ENCODE data around the gene PCNA. TPM values are rescaled to one million over a fixed set of nuclear protein-coding genes. Genes with fewer than 3 reads are reported as not detected.

The PCNA gene
- total and polyA plus RNA-seq, 2 of the 4 experiments (the other 2 are of a cell fraction), result 155 to 213 TPM

DNA sequence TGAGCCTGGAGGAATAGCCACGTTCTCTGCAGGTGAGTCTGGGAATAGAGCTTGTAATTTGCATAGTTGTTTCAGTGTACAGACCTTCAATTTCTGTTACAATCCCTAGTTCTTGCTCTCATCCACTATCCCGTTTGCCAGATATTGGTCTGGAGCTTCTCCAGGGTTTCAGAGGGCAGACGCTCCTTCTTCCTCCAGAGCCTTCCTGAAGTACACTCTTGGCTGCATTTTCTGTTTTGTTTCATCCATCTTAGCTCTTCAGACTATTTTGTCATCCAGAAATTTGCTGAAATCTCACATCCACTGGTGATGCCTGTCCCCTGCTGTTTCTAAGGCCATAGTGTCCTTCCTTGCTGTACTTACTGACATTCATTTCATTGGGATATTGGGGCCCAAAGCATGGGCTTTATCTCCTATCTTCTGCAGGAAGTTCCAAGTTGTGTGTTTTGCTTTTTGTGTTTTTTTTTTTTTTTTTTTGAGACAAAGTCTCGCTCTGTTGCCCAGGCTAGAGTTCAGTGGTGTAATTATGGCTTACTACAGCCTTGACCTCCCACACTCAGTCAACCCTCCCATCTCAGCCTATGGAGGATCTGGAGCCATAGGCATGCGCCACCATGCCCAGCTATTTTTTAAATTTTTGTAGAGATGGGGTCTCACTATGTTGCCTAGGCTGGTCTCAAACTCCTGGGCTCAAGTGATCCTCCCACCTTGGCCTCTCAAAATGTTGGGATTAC, 25.8 kb upstream of the PCNA start:
- POLR2A ChIA-PET (ENCODE audit: unreplicated experiment), result no interaction called here
- no peak overlapping the region for H3K4me2 ChIP-seq (ENCODE audit: low read depth, low read length)
- in situ Hi-C loops (cut with MboI; ENCODE audit: low sequenced_read_pairs), result no loop called here

More for the DNA sequence above, 25.8 kb upstream of the PCNA start:
- H3K27me3 ChIP-seq (ENCODE audit: control insufficient read depth, insufficient read depth, low read length), result no peaks in the 10 kb centered on the region
- H2BK120ac ChIP-seq (ENCODE audit: low read depth, low read length), result no peak overlapping the region
- H3K79me1 ChIP-seq (ENCODE audit: low read depth in 1 of 2, low read length in 2 of 2), result peaks cover 35 to 93% of the 10 kb centered on the region in 2 experiments
- no peak for DNase-seq
- intact Hi-C loops (cut with micrococcal nuclease), result no loop called here
- H4K20me1 ChIP-seq (ENCODE audit: insufficient read depth, low read length), result peaks cover 41% of the 10 kb centered on the region
- no peaks in the 10 kb centered on the region for H3K9me3 ChIP-seq (ENCODE audit: control insufficient read depth, insufficient read depth, low read length)
- no peak overlapping the region for H2BK20ac ChIP-seq (ENCODE audit: low read depth, low read length)
- H3K27ac ChIP-seq (ENCODE audit: insufficient read depth, low read length), result no peak overlapping the region
- no peak overlapping the region for H4K8ac ChIP-seq (ENCODE audit: low read depth in 2 of 2, low read length in 2 of 2)
- no peak overlapping the region; the same call in 1 of the 2 replicates for H3K14ac ChIP-seq (replicated peaks; ENCODE audit: low read depth, low read length)
- H3K4ac ChIP-seq (ENCODE audit: low read depth, low read length), result peak overlapping the region; percentile 58
- no peak overlapping the region for H2BK5ac ChIP-seq (ENCODE audit: low read depth, low read length, poor library complexity, severe bottlenecking)
- CTCF ChIA-PET, result no interaction called here
- no peak overlapping the region for H3K4me3 ChIP-seq (ENCODE audit: insufficient read depth, low read depth, low read length)
- H3K23ac ChIP-seq (ENCODE audit: low read depth, low read length), result peak overlapping the region; percentile 15
- H2AK5ac ChIP-seq (ENCODE audit: low read depth, low read length), result 0 out of 2 replicates have a peak overlapping the region, but pooled peaks have one; percentile 62
- H2AFZ ChIP-seq (replicated peaks; ENCODE audit: low read length, poor library complexity), result no peak overlapping the region
- dilution Hi-C loops (cut with HindIII; ENCODE audit: low sequenced_read_pairs, unreplicated experiment), result no loop called here
- H4K91ac ChIP-seq (ENCODE audit: insufficient read depth, low read depth, low read length), result no peak overlapping the region
- WGBS, 2 experiments (ENCODE audit: extremely low coverage in 2 of 2, insufficient read length in 1 of 2), result no CpG with 5 or more reads among the region's 5 CpGs
- H2AK9ac ChIP-seq (replicated peaks; ENCODE audit: low read depth, low read length, poor library complexity), result no peak overlapping the region
- no peak overlapping the region for H2BK15ac ChIP-seq (ENCODE audit: low read depth, low read length)
- no peak for TF ChIP-seq FOS (IDR thresholded peaks at IDR 0.05; ENCODE audit: low read depth, low read length)
- TF ChIP-seq, protein P1, sequence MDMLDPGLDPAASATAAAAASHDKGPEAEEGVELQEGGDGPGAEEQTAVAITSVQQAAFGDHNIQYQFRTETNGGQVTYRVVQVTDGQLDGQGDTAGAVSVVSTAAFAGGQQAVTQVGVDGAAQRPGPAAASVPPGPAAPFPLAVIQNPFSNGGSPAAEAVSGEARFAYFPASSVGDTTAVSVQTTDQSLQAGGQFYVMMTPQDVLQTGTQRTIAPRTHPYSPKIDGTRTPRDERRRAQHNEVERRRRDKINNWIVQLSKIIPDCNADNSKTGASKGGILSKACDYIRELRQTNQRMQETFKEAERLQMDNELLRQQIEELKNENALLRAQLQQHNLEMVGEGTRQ (IDR thresholded peaks at IDR 0.05; ENCODE audit: low read depth, low read length), result no peak
- TF ChIP-seq SMC3 (IDR thresholded peaks at IDR 0.05; ENCODE audit: low read depth, low read length), result no peak
- no peak for TF ChIP-seq CEBPB (IDR thresholded peaks at IDR 0.05; ENCODE audit: low read depth, low read length)
- TF ChIP-seq RAD21 (IDR thresholded peaks at IDR 0.05; ENCODE audit: low read length), result no peak
- TF ChIP-seq MXI1 (IDR thresholded peaks at IDR 0.05; ENCODE audit: borderline replicate concordance, low read depth, low read length), result no peak
- peaks cover 36% of the 10 kb centered on the region for H3K9me1 ChIP-seq (ENCODE audit: insufficient read depth, low read length)
- peaks cover 7% of the 10 kb centered on the region for H3K4me1 ChIP-seq (ENCODE audit: control insufficient read depth, insufficient read depth, low read length)
- no TSS peak for BruUV-seq (replicated peaks)
- no peak overlapping the region for H3K56ac ChIP-seq (ENCODE audit: extremely low read depth, insufficient read depth, low read length)
- H3K18ac ChIP-seq (ENCODE audit: low read depth, low read length), result no peak overlapping the region
- H4K5ac ChIP-seq (ENCODE audit: low read depth, low read length), result no peak overlapping the region
- H3K9ac ChIP-seq (ENCODE audit: low read depth, low read length), result no peak overlapping the region
- no peaks in the 10 kb centered on the region; the same call in 1 of the 2 replicates for H3K36me3 ChIP-seq (ENCODE audit: control insufficient read depth, insufficient read depth, low read length)
- no peak for ATAC-seq (ENCODE audit: low read depth)
